ENCODE results near the gene MARK3.
"Not testable (repeated sequence)": the region's sequence is repeated elsewhere in the genome, so short reads cannot be mapped to it uniquely, and the experiment has no call there.

MARK3 gene

GRCh38 chr14:103510724-103511693 is 125.8 kb downstream of the MARK3 start:
- Histone ChIP-seq H3K27me3 (ENCODE audit: insufficient read depth, low read depth) (no peaks in the 10 kb centered on the region), H3K9ac (no peak overlapping the region), H3K4me2 (no peak overlapping the region), H3K79me2 (ENCODE audit: insufficient read depth, low read depth) (no peaks in the 10 kb centered on the region), H3K4me3 (IDR thresholded peaks at IDR 0.05; ENCODE audit: insufficient read depth, low read depth, low read length) (no peak overlapping the region), H4K20me1 (ENCODE audit: insufficient read depth) (no peaks in the 10 kb centered on the region), H3K36me3 (ENCODE audit: insufficient read depth) (no peaks in the 10 kb centered on the region), H2AFZ (ENCODE audit: low read depth) (no peak overlapping the region), H3K27ac (no peak overlapping the region), H3K4me1 (ENCODE audit: low read depth, poor library complexity, severe bottlenecking) (no peaks in the 10 kb centered on the region)
- TF ChIP-seq CTCF (conservative IDR thresholded peaks at IDR 0.05; ENCODE audit: low read depth, low read length) = no peak

DNA sequence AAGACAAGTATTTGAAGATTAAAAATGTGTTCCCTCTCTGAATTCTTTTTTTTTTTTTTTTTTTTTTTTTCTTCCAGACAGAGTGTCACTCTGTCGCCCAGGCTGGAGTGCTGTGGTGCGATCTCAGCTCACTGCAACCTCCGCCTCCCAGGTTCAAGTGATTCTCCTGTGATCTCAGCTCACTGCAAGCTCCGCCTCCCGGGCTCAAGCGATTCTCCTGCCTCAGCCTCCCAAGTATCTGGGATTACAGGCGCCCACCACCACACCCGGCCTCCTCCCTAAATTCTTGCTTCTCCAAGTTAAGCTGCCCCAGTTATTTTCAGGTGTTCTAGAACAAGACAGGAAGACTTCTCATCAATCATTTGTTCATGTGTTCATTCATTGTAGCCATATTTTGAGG is 127.0 kb downstream of the MARK3 start:
- not testable (repeated sequence) for H3K4me3 ChIP-seq (IDR thresholded peaks at IDR 0.05; ENCODE audit: insufficient read depth, low read depth, low read length); H4K20me1 ChIP-seq (ENCODE audit: insufficient read depth); H2AFZ ChIP-seq (ENCODE audit: low read depth); H3K4me1 ChIP-seq (ENCODE audit: low read depth, poor library complexity, severe bottlenecking); H3K79me2 ChIP-seq (ENCODE audit: insufficient read depth, low read depth); H3K27ac ChIP-seq; H3K36me3 ChIP-seq (ENCODE audit: insufficient read depth); H3K4me2 ChIP-seq; H3K27me3 ChIP-seq (ENCODE audit: insufficient read depth, low read depth); H3K9ac ChIP-seq

DNA sequence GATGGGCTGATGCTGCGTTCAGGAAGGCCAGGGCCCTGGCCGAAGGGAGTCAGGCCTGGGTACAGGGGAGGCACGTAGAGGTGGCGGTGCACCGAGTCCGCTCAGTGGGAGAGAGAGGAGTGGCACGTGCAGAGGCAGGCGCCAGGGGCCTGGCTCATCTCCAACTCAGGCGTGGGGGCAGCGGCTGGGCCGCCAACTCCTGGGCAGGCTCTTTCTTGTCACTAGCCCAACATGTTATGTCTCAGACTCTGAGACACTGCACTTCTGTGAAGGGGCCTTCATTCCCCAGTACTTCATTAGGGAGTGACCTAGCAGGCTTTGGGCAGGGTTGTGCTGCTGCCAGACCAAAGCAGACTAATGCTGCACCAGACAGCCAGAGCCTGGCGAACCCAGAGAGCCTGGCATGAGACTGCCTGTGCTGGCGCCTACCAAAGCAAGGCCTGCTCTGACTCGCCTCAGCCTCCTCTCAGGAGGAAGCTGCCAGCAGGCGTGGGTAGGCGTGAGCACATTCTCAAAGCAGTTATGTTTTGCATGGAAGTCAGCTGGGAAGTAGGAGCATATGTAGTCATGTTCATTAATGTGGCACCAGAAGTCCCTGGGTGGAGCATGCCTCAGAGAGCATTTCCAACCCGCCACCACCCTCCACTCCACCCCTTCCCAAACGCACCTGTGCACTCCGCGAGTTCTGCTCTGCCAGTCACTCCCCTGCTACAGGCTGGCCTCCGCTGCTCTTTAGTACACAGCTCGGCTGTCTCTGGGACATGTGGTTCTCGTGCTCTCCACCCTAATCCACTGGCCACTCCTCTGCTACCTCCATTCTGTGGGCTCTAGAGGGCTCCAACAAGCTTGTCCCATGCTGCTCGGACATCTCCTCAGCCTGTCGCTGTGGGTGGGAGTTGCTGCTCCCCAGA is 127.7 kb downstream of the MARK3 start:
- H3K9ac ChIP-seq = no peak overlapping the region
- no peaks in the 10 kb centered on the region for H4K20me1 ChIP-seq (ENCODE audit: insufficient read depth)
- H3K4me2 ChIP-seq = no peak overlapping the region
- H3K27me3 ChIP-seq (ENCODE audit: insufficient read depth, low read depth) = no peaks in the 10 kb centered on the region
- H3K4me1 ChIP-seq (ENCODE audit: low read depth, poor library complexity, severe bottlenecking) = no peaks in the 10 kb centered on the region
- H3K4me3 ChIP-seq (IDR thresholded peaks at IDR 0.05; ENCODE audit: insufficient read depth, low read depth, low read length) = no peak overlapping the region
- H3K27ac ChIP-seq = no peak overlapping the region
- no peak for TF ChIP-seq CTCF (conservative IDR thresholded peaks at IDR 0.05; ENCODE audit: low read depth, low read length)
- H3K79me2 ChIP-seq (ENCODE audit: insufficient read depth, low read depth) = no peaks in the 10 kb centered on the region
- H2AFZ ChIP-seq (ENCODE audit: low read depth) = no peak overlapping the region
- no peaks in the 10 kb centered on the region for H3K36me3 ChIP-seq (ENCODE audit: insufficient read depth)

DNA sequence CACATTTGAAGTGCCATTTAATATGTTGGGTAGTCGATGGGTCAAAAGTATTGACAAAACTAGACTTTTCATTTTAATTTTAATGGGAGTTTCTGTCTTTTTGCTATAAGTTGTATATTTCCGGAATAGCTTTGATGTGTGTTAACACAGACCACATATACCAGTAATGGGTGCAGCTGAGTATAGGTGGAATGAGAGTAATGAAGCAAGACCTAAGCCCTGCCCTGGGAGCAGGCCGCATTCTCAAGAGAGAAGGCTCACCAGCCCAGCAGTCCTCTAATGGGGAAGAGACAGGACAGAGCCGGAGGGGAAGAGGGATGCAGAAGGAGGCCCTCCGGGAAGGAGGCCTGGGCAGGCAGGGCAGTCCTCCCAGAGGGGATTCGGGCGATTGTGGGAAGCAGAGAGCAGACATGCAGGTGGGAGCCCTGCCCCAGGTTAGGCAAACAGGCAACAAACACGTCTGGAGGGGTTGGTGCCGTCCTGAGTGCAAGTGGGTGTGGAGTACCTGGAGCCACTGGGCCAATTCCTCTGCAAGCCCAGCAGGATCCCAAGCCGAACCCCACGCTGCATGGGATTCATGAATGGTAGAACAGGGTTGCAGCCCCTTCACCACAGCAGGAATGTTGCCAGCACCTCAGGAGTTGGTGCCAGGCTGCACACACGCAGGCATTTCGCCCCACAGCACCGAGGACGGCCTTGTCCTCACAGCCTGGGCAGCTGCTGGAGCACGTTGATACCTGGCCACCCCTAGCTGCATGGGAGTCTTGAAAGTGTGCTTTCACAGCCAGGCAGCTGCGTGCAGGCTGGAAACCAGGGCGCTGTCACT is 129.6 kb downstream of the MARK3 start:
- H3K79me2 ChIP-seq (ENCODE audit: insufficient read depth, low read depth) = no peaks in the 10 kb centered on the region
- no peak overlapping the region for H2AFZ ChIP-seq (ENCODE audit: low read depth)
- no peak overlapping the region for H3K9ac ChIP-seq
- H3K27me3 ChIP-seq (ENCODE audit: insufficient read depth, low read depth) = no peaks in the 10 kb centered on the region
- H4K20me1 ChIP-seq (ENCODE audit: insufficient read depth) = no peaks in the 10 kb centered on the region
- H3K4me2 ChIP-seq = no peak overlapping the region
- no peaks in the 10 kb centered on the region for H3K36me3 ChIP-seq (ENCODE audit: insufficient read depth)
- H3K4me1 ChIP-seq (ENCODE audit: low read depth, poor library complexity, severe bottlenecking) = no peaks in the 10 kb centered on the region
- TF ChIP-seq CTCF (conservative IDR thresholded peaks at IDR 0.05; ENCODE audit: low read depth, low read length) = no peak
- no peak overlapping the region for H3K27ac ChIP-seq
- no peak overlapping the region for H3K4me3 ChIP-seq (IDR thresholded peaks at IDR 0.05; ENCODE audit: insufficient read depth, low read depth, low read length)

All from KMS-11 (cell line).